NT2/D1 (cell line): ENCODE results near the gene ITPR2.

Experiments
- SUZ12 ChIP-seq: IDR thresholded peaks from 2 replicates; pipeline ENCODE4 v1.6.1; 2011; ENCODE audit not compliant: insufficient read length, insufficient read depth; ENCODE audit errors: extremely low read depth
- YY1 ChIP-seq: IDR thresholded peaks from 2 replicates; pipeline ENCODE4 v1.6.1; 2011; ENCODE audit not compliant: insufficient read length, insufficient read depth

DNA sequence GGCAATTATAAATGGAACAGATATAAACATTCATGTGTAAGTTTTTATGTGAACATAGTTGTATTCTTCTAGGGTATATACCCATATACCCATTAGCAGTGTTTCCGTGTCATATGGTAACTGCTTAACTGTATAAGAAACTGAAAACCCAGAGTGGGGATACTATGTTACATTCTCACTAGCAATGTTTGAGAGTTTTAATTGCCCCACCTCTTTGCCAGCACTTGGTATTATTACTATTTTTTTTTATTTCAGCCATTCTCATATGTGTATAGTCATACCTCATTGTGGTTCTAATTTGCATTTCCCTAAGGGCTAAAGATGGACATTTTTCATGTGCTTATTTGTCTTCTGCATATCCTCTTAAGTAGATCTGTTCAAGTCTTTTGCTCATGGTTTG lies 28.7 kb upstream of the ITPR2 start:
- no peak for TF ChIP-seq SUZ12
- no peak for TF ChIP-seq YY1
